Astrocyte (in vitro differentiated cells and primary cell): ENCODE measurements around the gene SAP30BP. TPM values are rescaled to one million over a fixed set of nuclear protein-coding genes. Genes with fewer than 3 reads are reported as not detected.

Source experiments
- DNase-seq: peaks from one replicate; pipeline ENCODE4 v3.0.0-alpha.2; 2010; ENCODE audit warnings: low read depth
- FAIRE-seq: peaks from 2 replicates; lab custom pipeline; 2011; peaks lifted over from hg19 to GRCh38; lab: Jason Lieb, UNC
- H2AFZ ChIP-seq: 2 replicates; pipeline ENCODE4 v1.6.0; 2012; ENCODE audit warnings: low read depth, low read length, inconsistent platforms
- H3K27ac ChIP-seq: 2 replicates; pipeline ENCODE4 v1.5.1; 2011; ENCODE audit warnings: low read depth, low read length, inconsistent platforms
- H3K27me3 ChIP-seq: 2 replicates; pipeline ENCODE4 v1.6.0; 2011; ENCODE audit warnings: low read length, inconsistent platforms; ENCODE audit not compliant: insufficient read depth
- H3K36me3 ChIP-seq: 2 replicates; pipeline ENCODE4 v1.5.1; 2011; ENCODE audit warnings: low read length, inconsistent platforms; ENCODE audit not compliant: insufficient read depth
- H3K4me1 ChIP-seq: 2 replicates; pipeline ENCODE4 v1.5.1; 2011; ENCODE audit warnings: low read length, inconsistent platforms; ENCODE audit not compliant: insufficient read depth
- H3K4me2 ChIP-seq: 2 replicates; pipeline ENCODE4 v1.6.0; 2012; ENCODE audit warnings: low read length, inconsistent platforms
- H3K4me3 ChIP-seq: 2 replicates; pipeline ENCODE4 v1.5.1; 2011; ENCODE audit warnings: low read depth, mild to moderate bottlenecking, low read length, inconsistent platforms; ENCODE audit not compliant: insufficient read depth
- H3K79me2 ChIP-seq: 2 replicates; pipeline ENCODE4 v1.6.0; 2012; ENCODE audit warnings: mild to moderate bottlenecking, low read length, inconsistent platforms; ENCODE audit not compliant: insufficient read depth
- H3K9ac ChIP-seq: 2 replicates; pipeline ENCODE4 v1.6.0; 2012; ENCODE audit warnings: mild to moderate bottlenecking, low read length, inconsistent platforms
- H3K9me3 ChIP-seq: 2 replicates; pipeline ENCODE4 v1.5.1; 2012; ENCODE audit warnings: low read depth, mild to moderate bottlenecking, low read length, inconsistent platforms; ENCODE audit not compliant: insufficient read depth
- H4K20me1 ChIP-seq: 2 replicates; pipeline ENCODE4 v1.6.0; 2012; ENCODE audit warnings: low read length, inconsistent platforms; ENCODE audit not compliant: insufficient read depth
- H3K27ac Mint-ChIP-seq: one replicate; pipeline ENCODE4 v1.8.0; 2021; ENCODE audit warnings: mild to moderate bottlenecking, mixed read lengths; ENCODE audit not compliant: unreplicated experiment
- H3K27me3 Mint-ChIP-seq: one replicate; pipeline ENCODE4 v1.8.0; 2021; ENCODE audit warnings: low read depth, mixed read lengths; ENCODE audit not compliant: unreplicated experiment
- H3K36me3 Mint-ChIP-seq: one replicate; pipeline ENCODE4 v1.8.0; 2021; ENCODE audit warnings: low read depth, mixed read lengths; ENCODE audit not compliant: unreplicated experiment
- H3K4me1 Mint-ChIP-seq: one replicate; pipeline ENCODE4 v1.8.0; 2021; ENCODE audit warnings: low read depth, mixed read lengths; ENCODE audit not compliant: unreplicated experiment
- H3K4me3 Mint-ChIP-seq: one replicate; pipeline ENCODE4 v1.8.0; 2021; ENCODE audit warnings: mild to moderate bottlenecking, moderate library complexity, mixed read lengths; ENCODE audit not compliant: unreplicated experiment
- H3K9me3 Mint-ChIP-seq: one replicate; pipeline ENCODE4 v1.8.0; 2021; ENCODE audit warnings: mild to moderate bottlenecking, mixed read lengths; ENCODE audit not compliant: unreplicated experiment
- CTCF ChIP-seq: IDR thresholded peaks from 2 replicates; pipeline ENCODE4 v1.5.1; 2011; ENCODE audit warnings: low read depth, mild to moderate bottlenecking, inconsistent platforms, low read length, moderate library complexity; ENCODE audit not compliant: insufficient read depth
- EZH2 ChIP-seq: IDR thresholded peaks from 2 replicates; pipeline ENCODE4 v1.6.1; 2012; ENCODE audit warnings: mild to moderate bottlenecking, low read length, inconsistent platforms; ENCODE audit not compliant: insufficient read depth
- total RNA-seq: library from RNA; stranded (reverse); gene quantifications from 2 replicates; pipeline ENCODE4 v1.2.1, GENCODE V29; 2021

SAP30BP gene
- total RNA-seq, 1 donor from 2014 or later = 99.2 TPM

- no peak for FAIRE-seq
- Histone ChIP-seq H3K27ac (no peak overlapping the region), H4K20me1 (no peaks in the 10 kb centered on the region), H3K27me3 (no peaks in the 10 kb centered on the region), H3K9ac (no peak overlapping the region), H3K79me2 (no peaks in the 10 kb centered on the region), H3K4me3 (no peak overlapping the region), H3K4me1 (peaks cover 4% of the 10 kb centered on the region), H2AFZ (no peak overlapping the region), H3K4me2 (no peak overlapping the region), H3K9me3 (no peaks in the 10 kb centered on the region), H3K36me3 (no peaks in the 10 kb centered on the region)
- no peak for DNase-seq
- H3K36me3 Mint-ChIP-seq = peaks cover 4% of the 10 kb centered on the region
- no peaks in the 10 kb centered on the region for H3K9me3 Mint-ChIP-seq
- no peak overlapping the region for H3K4me3 Mint-ChIP-seq
- TF ChIP-seq CTCF (no peak), EZH2 (no peak)
- no peak overlapping the region for H3K27ac Mint-ChIP-seq
- peaks cover 8% of the 10 kb centered on the region for H3K27me3 Mint-ChIP-seq
- H3K4me1 Mint-ChIP-seq = peaks cover 5% of the 10 kb centered on the region
Measured at GRCh38 chr17:75751676-75752404, 84.7 kb downstream of the SAP30BP start.

DNA sequence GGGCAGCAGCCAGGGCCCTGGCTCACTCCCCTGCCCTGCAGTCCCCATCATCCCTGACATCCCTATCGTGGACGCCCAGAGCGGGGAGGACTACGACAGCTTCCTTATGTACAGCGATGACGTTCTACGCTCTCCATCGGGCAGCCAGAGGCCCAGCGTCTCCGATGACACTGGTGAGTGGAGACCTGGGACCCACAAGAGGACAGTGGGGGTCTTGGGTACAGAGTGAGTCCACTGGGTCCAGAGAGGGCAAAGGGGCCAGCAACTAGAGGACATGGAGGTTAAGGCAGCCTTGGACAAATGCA, 85.2 kb downstream of the SAP30BP start:
- Mint-ChIP-seq H3K4me3 (no peak overlapping the region), H3K27ac (no peak overlapping the region), H3K27me3 (peaks cover 8% of the 10 kb centered on the region), H3K36me3 (peaks cover 4% of the 10 kb centered on the region), H3K4me1 (peaks cover 5% of the 10 kb centered on the region), H3K9me3 (no peaks in the 10 kb centered on the region)
- Histone ChIP-seq H3K9me3 (no peaks in the 10 kb centered on the region), H3K36me3 (no peaks in the 10 kb centered on the region), H3K27ac (no peak overlapping the region), H3K4me2 (no peak overlapping the region), H4K20me1 (no peaks in the 10 kb centered on the region), H3K27me3 (no peaks in the 10 kb centered on the region), H2AFZ (no peak overlapping the region), H3K4me3 (no peak overlapping the region), H3K4me1 (peaks cover 4% of the 10 kb centered on the region), H3K9ac (no peak overlapping the region), H3K79me2 (no peaks in the 10 kb centered on the region)
- TF ChIP-seq CTCF (no peak), EZH2 (no peak)
- DNase-seq (no peak), FAIRE-seq (no peak)

DNA sequence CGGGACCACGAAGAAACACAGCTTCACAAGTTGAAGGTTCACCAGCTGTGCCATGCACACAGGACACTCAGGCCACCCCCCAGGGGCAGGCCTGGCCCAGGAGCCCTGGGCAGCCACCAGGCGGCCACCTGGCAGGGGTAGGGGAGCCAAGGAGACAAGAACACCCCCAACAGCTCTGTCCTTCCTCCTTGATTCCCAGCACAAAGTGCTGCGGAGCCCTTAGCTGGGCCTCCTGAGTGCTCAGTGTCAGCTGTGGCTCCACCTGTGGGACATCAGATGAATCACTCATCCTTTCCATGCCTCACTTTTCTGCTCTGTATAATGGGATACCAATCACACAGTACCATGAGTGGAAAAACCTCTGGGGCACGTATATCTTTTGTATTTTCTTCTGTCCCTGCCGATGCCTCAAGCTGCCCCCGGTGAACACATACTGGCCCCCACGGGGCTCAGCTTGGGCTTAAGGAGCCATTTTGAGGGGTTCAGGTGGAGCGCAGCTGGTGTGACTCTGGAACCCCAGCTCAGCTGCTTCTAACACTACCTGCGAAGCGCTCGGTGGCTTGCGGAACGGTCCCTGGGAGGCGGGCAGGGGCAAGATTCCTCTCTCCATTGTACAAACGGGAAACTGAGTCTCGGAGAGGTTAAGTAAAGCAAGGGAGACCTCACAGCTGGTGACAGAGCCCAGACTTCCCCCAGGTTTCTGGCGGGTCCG, 85.8 kb downstream of the SAP30BP start:
- FAIRE-seq = no peak
- Histone ChIP-seq H3K4me3 (peak overlapping the region; percentile 29), H4K20me1 (no peaks in the 10 kb centered on the region), H3K4me1 (peaks cover 4% of the 10 kb centered on the region), H3K27me3 (no peaks in the 10 kb centered on the region), H3K27ac (no peak overlapping the region), H3K79me2 (no peaks in the 10 kb centered on the region), H3K9me3 (no peaks in the 10 kb centered on the region), H3K9ac (no peak overlapping the region), H3K4me2 (peak overlapping the region; percentile 82), H3K36me3 (no peaks in the 10 kb centered on the region), H2AFZ (peak overlapping the region; percentile 72)
- no peaks in the 10 kb centered on the region for H3K9me3 Mint-ChIP-seq
- no peak overlapping the region for H3K4me3 Mint-ChIP-seq
- H3K27me3 Mint-ChIP-seq = peaks cover 8% of the 10 kb centered on the region
- DNase-seq = no peak
- no peak overlapping the region for H3K27ac Mint-ChIP-seq
- H3K36me3 Mint-ChIP-seq = peaks cover 4% of the 10 kb centered on the region
- H3K4me1 Mint-ChIP-seq = peaks cover 5% of the 10 kb centered on the region
- no peak for TF ChIP-seq CTCF
- no peak for TF ChIP-seq EZH2
